Embryonic facial prominence (tissue), 1 donor: ENCODE results near the gene MDH1.
"Not testable (repeated sequence)": the region's sequence is repeated elsewhere in the genome, so short reads cannot be mapped to it uniquely, and the experiment has no call there.

ENCODE experiments used
- DNase-seq: peaks from one replicate; pipeline ENCODE4 v3.0.0-alpha.2; 2016; ENCODE audit errors: extremely low spot score

The MDH1 gene

GRCh38 chr2:63589148-63589958, 590 bp downstream of the MDH1 start:
- no peak for DNase-seq

GRCh38 chr2:63590626-63591408, 2.1 kb downstream of the MDH1 start:
- DNase-seq: no peak

GRCh38 chr2:63591566-63592175, 2.9 kb downstream of the MDH1 start:
- no peak for DNase-seq

- DNase-seq: no peak
These were observed 5.9 kb downstream of the MDH1 start for GRCh38 chr2:63594660-63595059.

GRCh38 chr2:63596401-63596883, 7.7 kb downstream of the MDH1 start:
- no peak for DNase-seq

- no peak for DNase-seq
These were observed 10.2 kb downstream of the MDH1 start for GRCh38 chr2:63598981-63599380.

GRCh38 chr2:63600881-63601460, 12.2 kb downstream of the MDH1 start:
- DNase-seq: no peak

- DNase-seq: no peak
These were observed 15.9 kb downstream of the MDH1 start for GRCh38 chr2:63604666-63605065.

- DNase-seq: not testable (repeated sequence)
These were observed 20.1 kb downstream of the MDH1 start for GRCh38 chr2:63608865-63609264.

GRCh38 chr2:63610525-63610924, 21.8 kb downstream of the MDH1 start:
- no peak for DNase-seq

GRCh38 chr2:63613391-63613901, 24.7 kb downstream of the MDH1 start:
- DNase-seq: no peak

- DNase-seq: no peak
These were observed 25.7 kb downstream of the MDH1 start for GRCh38 chr2:63614448-63614968.

- no peak for DNase-seq
These were observed 26.5 kb downstream of the MDH1 start for GRCh38 chr2:63614983-63615945.

GRCh38 chr2:63617366-63617765, 28.6 kb downstream of the MDH1 start:
- DNase-seq: no peak

GRCh38 chr2:63619328-63619727, 30.6 kb downstream of the MDH1 start:
- DNase-seq: no peak

GRCh38 chr2:63622751-63623150, 34.0 kb downstream of the MDH1 start:
- no peak for DNase-seq

GRCh38 chr2:63623763-63624162, 35.0 kb downstream of the MDH1 start:
- DNase-seq: not testable (repeated sequence)

- no peak for DNase-seq
These were observed 39.1 kb downstream of the MDH1 start for GRCh38 chr2:63627866-63628265.

GRCh38 chr2:63628403-63628942, 39.7 kb downstream of the MDH1 start:
- DNase-seq: no peak

- no peak for DNase-seq
These were observed 42.7 kb downstream of the MDH1 start for GRCh38 chr2:63631501-63631900.
